C4-2B (cell line): ENCODE results near the gene RFXANK.
"Not testable (repeated sequence)": the region's sequence is repeated elsewhere in the genome, so short reads cannot be mapped to it uniquely, and the experiment has no call there.

ENCODE experiments used
- H3K27ac ChIP-seq: fragments of 450-650 bp; 2 replicates; pipeline ENCODE4 v1.5.1; 2017
- ZFX ChIP-seq: fragments of 450-650 bp; IDR thresholded peaks from 2 replicates; pipeline ENCODE4 v1.6.1; 2017
- TF ChIP-seq, protein P1 (sequence below): fragments of 450-650 bp; conservative IDR thresholded peaks from 2 replicates; pipeline ENCODE4 v1.5.1; 2017; ENCODE audit warnings: mild to moderate bottlenecking

The RFXANK gene

GRCh38 chr19:19170873-19171672 lies 21.0 kb upstream of the RFXANK start:
- no peak for TF ChIP-seq ZFX
- TF ChIP-seq, protein P1, sequence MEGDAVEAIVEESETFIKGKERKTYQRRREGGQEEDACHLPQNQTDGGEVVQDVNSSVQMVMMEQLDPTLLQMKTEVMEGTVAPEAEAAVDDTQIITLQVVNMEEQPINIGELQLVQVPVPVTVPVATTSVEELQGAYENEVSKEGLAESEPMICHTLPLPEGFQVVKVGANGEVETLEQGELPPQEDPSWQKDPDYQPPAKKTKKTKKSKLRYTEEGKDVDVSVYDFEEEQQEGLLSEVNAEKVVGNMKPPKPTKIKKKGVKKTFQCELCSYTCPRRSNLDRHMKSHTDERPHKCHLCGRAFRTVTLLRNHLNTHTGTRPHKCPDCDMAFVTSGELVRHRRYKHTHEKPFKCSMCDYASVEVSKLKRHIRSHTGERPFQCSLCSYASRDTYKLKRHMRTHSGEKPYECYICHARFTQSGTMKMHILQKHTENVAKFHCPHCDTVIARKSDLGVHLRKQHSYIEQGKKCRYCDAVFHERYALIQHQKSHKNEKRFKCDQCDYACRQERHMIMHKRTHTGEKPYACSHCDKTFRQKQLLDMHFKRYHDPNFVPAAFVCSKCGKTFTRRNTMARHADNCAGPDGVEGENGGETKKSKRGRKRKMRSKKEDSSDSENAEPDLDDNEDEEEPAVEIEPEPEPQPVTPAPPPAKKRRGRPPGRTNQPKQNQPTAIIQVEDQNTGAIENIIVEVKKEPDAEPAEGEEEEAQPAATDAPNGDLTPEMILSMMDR = no peak
- no peak overlapping the region for H3K27ac ChIP-seq

GRCh38 chr19:19171821-19172532 lies 20.1 kb upstream of the RFXANK start:
- no peak overlapping the region for H3K27ac ChIP-seq

DNA sequence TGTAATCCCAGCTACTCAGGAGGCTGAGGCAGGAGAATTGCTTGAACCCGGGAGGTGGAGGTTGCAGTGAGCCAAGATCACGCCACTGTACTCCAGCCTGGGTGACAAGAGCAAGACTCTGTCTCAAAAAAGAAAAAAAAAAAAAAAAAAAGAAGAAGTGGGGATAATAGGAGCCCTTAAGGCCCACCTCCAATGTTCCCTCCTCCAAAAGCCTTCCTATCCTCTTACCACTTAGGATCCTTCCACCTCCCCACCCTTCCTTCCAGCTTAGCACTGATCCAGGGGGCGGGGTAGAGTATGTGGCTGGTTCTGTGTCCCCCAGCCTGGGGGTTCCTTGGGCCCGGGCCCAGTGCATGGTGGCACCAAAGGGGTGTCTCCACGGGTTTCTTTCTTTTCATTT lies 18.8 kb upstream of the RFXANK start:
- H3K27ac ChIP-seq = not testable (repeated sequence)

More at GRCh38 chr19:19171821-19172532, 20.1 kb upstream of the RFXANK start:
- no peak for TF ChIP-seq ZFX
- TF ChIP-seq, protein P1 = no peak

GRCh38 chr19:19176950-19177349 lies 15.1 kb upstream of the RFXANK start:
- TF ChIP-seq ZFX = no peak
- TF ChIP-seq, protein P1 = no peak
- H3K27ac ChIP-seq = no peak overlapping the region

DNA sequence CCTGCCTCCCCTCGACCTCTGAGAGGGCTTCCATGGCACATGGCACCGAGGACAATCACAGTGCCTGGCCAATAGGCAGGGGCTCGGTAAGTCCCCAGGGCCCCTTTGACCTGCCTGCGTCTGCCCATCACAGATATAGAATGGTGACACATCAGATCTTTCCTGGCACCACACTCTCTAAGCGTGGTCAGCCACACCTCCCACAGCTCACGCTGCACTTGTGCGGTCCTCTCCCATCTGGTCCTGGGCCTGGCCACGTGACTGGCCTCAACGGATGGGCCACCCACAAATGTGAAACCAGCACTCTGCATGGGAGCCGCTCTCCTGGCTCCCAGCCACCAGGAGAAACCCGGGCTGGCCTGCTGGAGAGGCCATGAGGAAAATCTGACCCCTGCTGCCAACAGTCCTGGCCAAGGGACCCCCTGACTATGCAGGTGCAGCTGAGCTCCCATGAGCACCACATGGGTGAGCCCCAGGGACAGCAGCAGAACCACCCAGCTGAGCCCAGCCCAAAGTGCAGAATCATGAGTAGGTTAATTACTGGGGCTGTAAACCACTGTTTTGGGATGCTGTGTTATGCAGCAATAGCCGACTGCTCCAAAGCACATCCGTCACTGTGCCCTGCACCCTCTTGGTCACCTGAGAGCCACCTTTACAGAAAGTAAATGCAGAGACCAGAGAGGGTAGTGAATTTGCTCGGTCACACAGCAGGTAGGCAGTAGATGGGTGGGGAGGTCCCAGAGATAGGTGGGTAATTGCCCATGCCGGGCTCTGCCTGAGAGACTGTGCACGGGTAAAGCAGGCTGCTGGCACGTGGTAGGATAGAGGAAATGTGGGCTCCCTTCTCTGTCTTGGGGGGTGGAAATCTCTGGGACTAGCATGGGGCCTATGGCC lies 12.3 kb upstream of the RFXANK start:
- no peak overlapping the region for H3K27ac ChIP-seq
- no peak for TF ChIP-seq ZFX
- TF ChIP-seq, protein P1 = no peak

- H3K27ac ChIP-seq = no peak overlapping the region
- TF ChIP-seq, protein P1 = no peak
- no peak for TF ChIP-seq ZFX
Measured at GRCh38 chr19:19181488-19181998, 10.5 kb upstream of the RFXANK start.
